ENCODE data around the gene PCDH10. TPM values are rescaled to one million over a fixed set of nuclear protein-coding genes. Genes with fewer than 3 reads are reported as not detected.

PCDH10 gene
- polyA plus RNA-seq, 2 donors, result 0.04 to 0.06 TPM

DNA sequence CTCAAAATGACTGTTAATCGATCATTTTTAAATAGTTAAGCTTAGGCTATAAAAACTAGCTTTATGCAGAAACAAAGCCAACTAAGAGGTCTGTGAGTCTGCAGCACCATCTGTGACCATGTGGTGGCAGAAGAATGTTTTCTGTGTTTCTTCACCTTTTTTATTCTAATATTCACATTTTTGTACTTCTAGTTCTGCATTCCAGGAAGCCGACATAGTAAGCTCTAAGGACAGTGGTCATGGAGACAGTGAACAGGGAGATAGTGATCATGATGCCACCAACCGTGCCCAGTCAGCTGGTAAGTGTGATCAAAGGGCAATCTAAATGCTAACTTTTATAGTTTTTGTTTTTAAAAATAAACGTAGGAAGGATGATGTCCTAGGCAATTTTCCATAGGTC is 5.6 kb downstream of the PCDH10 start:
- no peaks in the 10 kb centered on the region for H3K36me3 ChIP-seq (ENCODE audit: control insufficient read depth in 2 of 2, insufficient read depth in 2 of 2, low read length in 1 of 2)
- H3K4me3 ChIP-seq (ENCODE audit: low read depth in 1 of 2, low read length in 2 of 2), result no peak overlapping the region
- H3K9me3 ChIP-seq (ENCODE audit: control insufficient read depth in 2 of 2, insufficient read depth in 1 of 2, low read depth in 1 of 2, low read length in 1 of 2), result peaks cover 0 to 11% of the 10 kb centered on the region in 2 donors
- peaks cover 12 to 16% of the 10 kb centered on the region in 2 donors for H3K4me1 ChIP-seq (ENCODE audit: control insufficient read depth in 2 of 2, insufficient read depth in 2 of 2, low read length in 1 of 2)
- peaks cover 0 to 22% of the 10 kb centered on the region in 2 donors for H3K27me3 ChIP-seq (ENCODE audit: control insufficient read depth in 1 of 2, insufficient read depth in 2 of 2, low read length in 2 of 2)
- 29 to 34% methylated on average over 4 of the region's 4 CpGs for WGBS, 2 donors
- no peak overlapping the region for H3K27ac ChIP-seq (ENCODE audit: low read depth in 2 of 2, low read length in 1 of 2)

- whole genome bisulfite sequencing, 2 donors, result 68 to 74% methylated on average over 5 of the region's 5 CpGs
- peaks cover 0 to 7% of the 10 kb centered on the region in 2 donors for H3K9me3 ChIP-seq (ENCODE audit: control insufficient read depth in 2 of 2, insufficient read depth in 1 of 2, low read depth in 1 of 2, low read length in 1 of 2)
- H3K4me3 ChIP-seq (ENCODE audit: low read depth in 1 of 2, low read length in 2 of 2), result no peak overlapping the region
- H3K4me1 ChIP-seq (ENCODE audit: control insufficient read depth in 2 of 2, insufficient read depth in 2 of 2, low read length in 1 of 2), result peaks cover 8 to 12% of the 10 kb centered on the region in 2 donors
- no peaks in the 10 kb centered on the region for H3K36me3 ChIP-seq (ENCODE audit: control insufficient read depth in 2 of 2, insufficient read depth in 2 of 2, low read length in 1 of 2)
- peaks cover 0 to 13% of the 10 kb centered on the region in 2 donors for H3K27me3 ChIP-seq (ENCODE audit: control insufficient read depth in 1 of 2, insufficient read depth in 2 of 2, low read length in 2 of 2)
- H3K27ac ChIP-seq (ENCODE audit: low read depth in 2 of 2, low read length in 1 of 2), result no peak overlapping the region
These were observed 7.0 kb downstream of the PCDH10 start for GRCh38 chr4:133156096-133156495.

DNA sequence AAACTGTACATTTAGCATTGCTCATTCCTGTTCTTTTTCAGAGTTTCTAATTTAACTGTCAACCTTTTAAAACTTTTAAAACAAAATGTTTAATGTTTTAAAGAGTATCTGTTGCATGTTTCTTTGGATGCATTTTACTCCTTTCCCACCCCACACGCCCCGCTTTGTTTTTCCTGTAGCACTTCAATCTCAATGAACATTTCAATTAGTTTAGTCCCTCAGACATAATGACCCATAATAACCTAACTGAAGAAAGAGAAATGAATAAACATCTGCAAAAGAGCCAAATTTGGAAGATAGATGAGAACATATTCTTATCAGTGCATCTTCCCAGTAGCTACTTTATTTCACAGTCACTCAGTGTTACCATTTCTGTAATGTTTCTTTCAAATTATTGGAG is 7.5 kb downstream of the PCDH10 start:
- H3K27ac ChIP-seq (ENCODE audit: low read depth in 2 of 2, low read length in 1 of 2), result no peak overlapping the region
- H3K4me3 ChIP-seq (ENCODE audit: low read depth in 1 of 2, low read length in 2 of 2), result no peak overlapping the region
- H3K4me1 ChIP-seq (ENCODE audit: control insufficient read depth in 2 of 2, insufficient read depth in 2 of 2, low read length in 1 of 2), result peaks cover 7 to 8% of the 10 kb centered on the region in 2 donors
- 93 to 94% methylated on average over 2 of the region's 2 CpGs for WGBS, 2 donors
- H3K36me3 ChIP-seq (ENCODE audit: control insufficient read depth in 2 of 2, insufficient read depth in 2 of 2, low read length in 1 of 2), result no peaks in the 10 kb centered on the region
- peaks cover 0 to 3% of the 10 kb centered on the region in 2 donors for H3K9me3 ChIP-seq (ENCODE audit: control insufficient read depth in 2 of 2, insufficient read depth in 1 of 2, low read depth in 1 of 2, low read length in 1 of 2)
- peaks cover 0 to 9% of the 10 kb centered on the region in 2 donors for H3K27me3 ChIP-seq (ENCODE audit: control insufficient read depth in 1 of 2, insufficient read depth in 2 of 2, low read length in 2 of 2)

GRCh38 chr4:133157460-133158160 is 8.5 kb downstream of the PCDH10 start:
- Histone ChIP-seq H3K27me3 (ENCODE audit: control insufficient read depth in 1 of 2, insufficient read depth in 2 of 2, low read length in 2 of 2) (no peaks in the 10 kb centered on the region), H3K4me3 (ENCODE audit: low read depth in 1 of 2, low read length in 2 of 2) (no peak overlapping the region), H3K4me1 (ENCODE audit: control insufficient read depth in 2 of 2, insufficient read depth in 2 of 2, low read length in 1 of 2) (no peaks in the 10 kb centered on the region), H3K9me3 (ENCODE audit: control insufficient read depth in 2 of 2, insufficient read depth in 1 of 2, low read depth in 1 of 2, low read length in 1 of 2) (no peaks in the 10 kb centered on the region), H3K36me3 (ENCODE audit: control insufficient read depth in 2 of 2, insufficient read depth in 2 of 2, low read length in 1 of 2) (no peaks in the 10 kb centered on the region), H3K27ac (ENCODE audit: low read depth in 2 of 2, low read length in 1 of 2) (no peak overlapping the region)
- WGBS, 2 donors, result 41 to 48% methylated on average over 5 of the region's 5 CpGs

DNA sequence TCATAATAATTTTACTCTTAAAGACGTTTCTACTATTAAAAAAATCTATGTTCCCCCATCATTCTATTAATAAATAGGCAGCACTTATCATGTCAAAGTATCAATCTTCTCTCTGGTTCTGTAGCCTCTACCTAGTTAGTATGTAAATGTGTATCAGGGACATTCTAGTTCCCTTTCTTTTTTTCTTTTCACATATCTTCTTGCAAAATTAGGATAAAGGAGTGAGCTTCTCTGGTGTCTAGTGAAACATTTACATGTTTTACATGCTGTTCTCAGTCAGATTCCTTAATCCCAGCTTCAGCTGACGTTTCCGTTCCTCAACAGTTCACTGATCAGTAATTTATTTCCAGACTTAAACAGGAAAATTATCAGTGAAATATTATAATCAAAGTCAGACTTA is 11.8 kb downstream of the PCDH10 start:
- Histone ChIP-seq H3K4me3 (ENCODE audit: low read depth in 1 of 2, low read length in 2 of 2) (no peak overlapping the region), H3K27ac (ENCODE audit: low read depth in 2 of 2, low read length in 1 of 2) (no peak overlapping the region), H3K4me1 (ENCODE audit: control insufficient read depth in 2 of 2, insufficient read depth in 2 of 2, low read length in 1 of 2) (no peaks in the 10 kb centered on the region), H3K36me3 (ENCODE audit: control insufficient read depth in 2 of 2, insufficient read depth in 2 of 2, low read length in 1 of 2) (no peaks in the 10 kb centered on the region), H3K9me3 (ENCODE audit: control insufficient read depth in 2 of 2, insufficient read depth in 1 of 2, low read depth in 1 of 2, low read length in 1 of 2) (no peaks in the 10 kb centered on the region), H3K27me3 (ENCODE audit: control insufficient read depth in 1 of 2, insufficient read depth in 2 of 2, low read length in 2 of 2) (no peaks in the 10 kb centered on the region)
- 69 to 72% methylated on average over 3 of the region's 3 CpGs for WGBS, 2 donors

DNA sequence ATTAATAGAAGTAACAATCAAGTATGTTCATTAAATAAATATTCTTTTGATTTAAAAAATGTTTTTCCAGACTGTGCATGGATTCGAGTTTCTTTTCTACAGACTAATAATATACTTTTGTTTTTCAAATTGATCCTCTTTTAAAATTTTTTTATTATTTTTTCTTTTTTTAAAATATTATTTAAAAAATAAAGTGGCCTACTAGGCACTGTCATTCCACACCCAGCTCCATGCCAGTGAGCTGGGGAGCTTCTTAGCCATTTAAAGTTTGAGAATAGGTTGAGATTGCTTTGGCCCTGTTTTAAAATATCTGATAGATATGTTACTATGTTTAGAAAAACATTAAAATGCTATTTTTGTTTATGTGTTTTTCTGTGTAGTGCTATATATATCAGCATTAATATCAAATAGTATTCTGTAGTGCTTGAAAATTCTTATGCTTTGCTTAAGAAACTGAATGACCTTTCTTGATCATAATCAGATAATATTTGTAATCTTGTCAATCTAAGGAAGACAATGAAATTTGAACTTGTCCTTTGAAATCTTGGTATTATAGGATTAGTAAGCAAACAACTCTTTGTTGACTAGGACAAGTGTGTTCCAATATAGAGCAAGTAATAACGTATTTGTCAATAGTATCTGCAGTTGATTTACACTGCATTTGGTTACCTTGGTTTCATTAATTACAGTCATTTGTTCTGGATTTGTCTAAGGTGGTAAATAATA is 12.6 kb downstream of the PCDH10 start:
- Histone ChIP-seq H3K4me1 (ENCODE audit: control insufficient read depth in 2 of 2, insufficient read depth in 2 of 2, low read length in 1 of 2) (no peaks in the 10 kb centered on the region), H3K9me3 (ENCODE audit: control insufficient read depth in 2 of 2, insufficient read depth in 1 of 2, low read depth in 1 of 2, low read length in 1 of 2) (no peaks in the 10 kb centered on the region), H3K27ac (ENCODE audit: low read depth in 2 of 2, low read length in 1 of 2) (no peak overlapping the region), H3K4me3 (ENCODE audit: low read depth in 1 of 2, low read length in 2 of 2) (no peak overlapping the region), H3K36me3 (ENCODE audit: control insufficient read depth in 2 of 2, insufficient read depth in 2 of 2, low read length in 1 of 2) (no peaks in the 10 kb centered on the region), H3K27me3 (ENCODE audit: control insufficient read depth in 1 of 2, insufficient read depth in 2 of 2, low read length in 2 of 2) (no peaks in the 10 kb centered on the region)
- WGBS, 2 donors, result 65 to 71% methylated on average over 2 of the region's 2 CpGs

DNA sequence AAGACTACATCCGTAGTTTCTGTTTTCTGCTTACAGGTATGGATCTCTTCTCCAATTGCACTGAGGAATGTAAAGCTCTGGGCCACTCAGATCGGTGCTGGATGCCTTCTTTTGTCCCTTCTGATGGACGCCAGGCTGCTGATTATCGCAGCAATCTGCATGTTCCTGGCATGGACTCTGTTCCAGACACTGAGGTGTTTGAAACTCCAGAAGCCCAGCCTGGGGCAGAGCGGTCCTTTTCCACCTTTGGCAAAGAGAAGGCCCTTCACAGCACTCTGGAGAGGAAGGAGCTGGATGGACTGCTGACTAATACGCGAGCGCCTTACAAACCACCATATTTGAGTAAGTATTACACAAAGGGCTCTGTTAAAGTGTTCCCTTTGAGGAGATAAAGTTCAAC is 13.8 kb downstream of the PCDH10 start:
- Histone ChIP-seq H3K27ac (ENCODE audit: low read depth in 2 of 2, low read length in 1 of 2) (no peak overlapping the region), H3K9me3 (ENCODE audit: control insufficient read depth in 2 of 2, insufficient read depth in 1 of 2, low read depth in 1 of 2, low read length in 1 of 2) (no peaks in the 10 kb centered on the region), H3K27me3 (ENCODE audit: control insufficient read depth in 1 of 2, insufficient read depth in 2 of 2, low read length in 2 of 2) (no peaks in the 10 kb centered on the region), H3K4me3 (ENCODE audit: low read depth in 1 of 2, low read length in 2 of 2) (no peak overlapping the region), H3K36me3 (ENCODE audit: control insufficient read depth in 2 of 2, insufficient read depth in 2 of 2, low read length in 1 of 2) (no peaks in the 10 kb centered on the region), H3K4me1 (ENCODE audit: control insufficient read depth in 2 of 2, insufficient read depth in 2 of 2, low read length in 1 of 2) (no peaks in the 10 kb centered on the region)
- 87 to 89% methylated on average over 8 of the region's 8 CpGs for WGBS, 2 donors

DNA sequence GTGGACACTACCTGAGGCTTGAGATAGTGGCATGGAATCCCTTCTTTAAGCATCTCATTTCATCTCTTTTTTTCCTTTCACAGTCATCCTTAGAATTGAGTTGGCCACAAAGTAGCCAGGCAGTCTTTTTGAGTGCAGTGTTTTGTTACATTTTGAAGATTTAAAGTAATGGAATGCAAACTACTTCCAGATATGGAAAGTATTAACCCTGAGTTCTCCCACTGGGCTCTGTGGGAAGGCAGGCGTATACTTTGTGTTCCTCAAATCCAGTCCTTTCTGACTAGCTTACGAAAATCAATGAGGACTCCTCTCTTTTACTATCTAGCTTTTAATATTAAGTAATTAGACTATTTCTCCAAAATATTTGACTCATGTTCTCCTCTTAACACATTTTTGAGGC is 29.9 kb downstream of the PCDH10 start:
- no peaks in the 10 kb centered on the region for H3K27me3 ChIP-seq (ENCODE audit: control insufficient read depth in 1 of 2, insufficient read depth in 2 of 2, low read length in 2 of 2)
- 68 to 75% methylated on average over 2 of the region's 2 CpGs for WGBS, 2 donors
- H3K9me3 ChIP-seq (ENCODE audit: control insufficient read depth in 2 of 2, insufficient read depth in 1 of 2, low read depth in 1 of 2, low read length in 1 of 2), result no peaks in the 10 kb centered on the region
- H3K27ac ChIP-seq (ENCODE audit: low read depth in 2 of 2, low read length in 1 of 2), result no peak overlapping the region
- H3K36me3 ChIP-seq (ENCODE audit: control insufficient read depth in 2 of 2, insufficient read depth in 2 of 2, low read length in 1 of 2), result no peaks in the 10 kb centered on the region
- H3K4me3 ChIP-seq (ENCODE audit: low read depth in 1 of 2, low read length in 2 of 2), result no peak overlapping the region
- no peaks in the 10 kb centered on the region for H3K4me1 ChIP-seq (ENCODE audit: control insufficient read depth in 2 of 2, insufficient read depth in 2 of 2, low read length in 1 of 2)

DNA sequence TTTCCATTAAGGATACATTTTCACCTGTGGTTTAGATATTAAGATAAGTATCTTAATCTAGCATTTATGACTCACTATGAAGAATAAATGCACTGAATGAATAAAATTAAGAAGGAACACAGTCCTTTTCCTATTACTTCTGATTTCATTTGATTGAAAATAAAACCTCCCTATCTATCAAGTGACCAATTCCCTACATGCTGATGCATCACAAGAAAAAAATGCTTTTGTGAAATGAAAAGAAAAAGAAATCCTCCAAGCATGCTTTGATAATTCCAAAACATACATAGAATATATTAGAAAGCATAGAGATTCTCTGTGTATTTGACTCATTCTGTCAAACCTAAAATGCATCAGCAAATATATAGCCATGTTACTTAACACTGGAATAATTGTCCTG is 37.1 kb downstream of the PCDH10 start:
- Histone ChIP-seq H3K27ac (ENCODE audit: low read depth in 2 of 2, low read length in 1 of 2) (no peak overlapping the region), H3K9me3 (ENCODE audit: control insufficient read depth in 2 of 2, insufficient read depth in 1 of 2, low read depth in 1 of 2, low read length in 1 of 2) (no peaks in the 10 kb centered on the region), H3K4me3 (ENCODE audit: low read depth in 1 of 2, low read length in 2 of 2) (no peak overlapping the region), H3K4me1 (ENCODE audit: control insufficient read depth in 2 of 2, insufficient read depth in 2 of 2, low read length in 1 of 2) (no peaks in the 10 kb centered on the region), H3K27me3 (ENCODE audit: control insufficient read depth in 1 of 2, insufficient read depth in 2 of 2, low read length in 2 of 2) (no peaks in the 10 kb centered on the region), H3K36me3 (ENCODE audit: control insufficient read depth in 2 of 2, insufficient read depth in 2 of 2, low read length in 1 of 2) (no peaks in the 10 kb centered on the region)

- Histone ChIP-seq H3K4me3 (ENCODE audit: low read depth in 1 of 2, low read length in 2 of 2) (no peak overlapping the region), H3K36me3 (ENCODE audit: control insufficient read depth in 2 of 2, insufficient read depth in 2 of 2, low read length in 1 of 2) (no peaks in the 10 kb centered on the region), H3K27ac (ENCODE audit: low read depth in 2 of 2, low read length in 1 of 2) (no peak overlapping the region), H3K9me3 (ENCODE audit: control insufficient read depth in 2 of 2, insufficient read depth in 1 of 2, low read depth in 1 of 2, low read length in 1 of 2) (no peaks in the 10 kb centered on the region), H3K27me3 (ENCODE audit: control insufficient read depth in 1 of 2, insufficient read depth in 2 of 2, low read length in 2 of 2) (no peaks in the 10 kb centered on the region), H3K4me1 (ENCODE audit: control insufficient read depth in 2 of 2, insufficient read depth in 2 of 2, low read length in 1 of 2) (no peaks in the 10 kb centered on the region)
- WGBS, 2 donors, result 90 to 91% methylated on average over 5 of the region's 5 CpGs
These were observed 37.8 kb downstream of the PCDH10 start for GRCh38 chr4:133186845-133187244.
